Suppressor macrophage treated with lipopolysaccharide for 4 hours (primary cell): ENCODE results near the gene KDR.

Source experiments
- DNase-seq: peaks from one replicate; pipeline ENCODE4 v3.0.0-alpha.2; 2020

The KDR gene

GRCh38 chr4:55122235-55122634 lies 3.2 kb downstream of the KDR start:
- no peak for DNase-seq

- peak; percentile 67 for DNase-seq
These were observed 4.1 kb downstream of the KDR start for GRCh38 chr4:55121246-55121645.

- DNase-seq: no peak
These were observed 7.0 kb downstream of the KDR start for GRCh38 chr4:55118397-55118796.

- no peak for DNase-seq
These were observed 7.9 kb downstream of the KDR start for GRCh38 chr4:55117511-55117910.

GRCh38 chr4:55116450-55116849 lies 8.9 kb downstream of the KDR start:
- DNase-seq: no peak

- no peak for DNase-seq
These were observed 13.8 kb downstream of the KDR start for GRCh38 chr4:55111601-55112000.

GRCh38 chr4:55110131-55110530 lies 15.3 kb downstream of the KDR start:
- no peak for DNase-seq

- no peak for DNase-seq
These were observed 18.3 kb downstream of the KDR start for GRCh38 chr4:55107054-55107453.

- DNase-seq: no peak
These were observed 22.2 kb downstream of the KDR start for GRCh38 chr4:55103224-55103623.

GRCh38 chr4:55099816-55100215 lies 25.6 kb downstream of the KDR start:
- no peak for DNase-seq

GRCh38 chr4:55098456-55099204 lies 26.8 kb downstream of the KDR start:
- DNase-seq: no peak

GRCh38 chr4:55096619-55097018 lies 28.8 kb downstream of the KDR start:
- no peak for DNase-seq

- DNase-seq: no peak
These were observed 29.4 kb downstream of the KDR start for GRCh38 chr4:55096045-55096444.

- no peak for DNase-seq
These were observed 32.9 kb downstream of the KDR start for GRCh38 chr4:55092504-55092903.

GRCh38 chr4:55089916-55090315 lies 35.5 kb downstream of the KDR start:
- DNase-seq: no peak

- no peak for DNase-seq
These were observed 37.5 kb downstream of the KDR start for GRCh38 chr4:55087913-55088260.

GRCh38 chr4:55087009-55087912 lies 38.1 kb downstream of the KDR start:
- no peak for DNase-seq

- no peak for DNase-seq
These were observed 38.8 kb downstream of the KDR start for GRCh38 chr4:55086578-55086977.

GRCh38 chr4:55083735-55084134 lies 41.7 kb downstream of the KDR start:
- DNase-seq: no peak

- no peak for DNase-seq
These were observed 42.6 kb downstream of the KDR start for GRCh38 chr4:55082756-55083155.

GRCh38 chr4:55080174-55080865 lies 45.1 kb downstream of the KDR start:
- no peak for DNase-seq

- DNase-seq: no peak
These were observed 45.8 kb downstream of the KDR start for GRCh38 chr4:55079451-55080173.

GRCh38 chr4:55078987-55079386 lies 46.4 kb downstream of the KDR start:
- no peak for DNase-seq
